Smooth muscle cell (in vitro differentiated cells): ENCODE data around the gene MCM5. TPM values are rescaled to one million over a fixed set of nuclear protein-coding genes. Genes with fewer than 3 reads are reported as not detected.

Experiments used
- DNase-seq: peaks from one replicate; lab custom pipeline; 2025; ENCODE audit not compliant: unreplicated experiment; lab: John Stamatoyannopoulos, UW
- H2AFZ ChIP-seq: fragments of 200-600 bp; sonication (generic); 2 replicates; pipeline ENCODE4 v1.6.0; 2016; ENCODE audit warnings: antibody characterized with exemption, low read depth, mild to moderate bottlenecking
- H3F3A ChIP-seq: fragments of 200-600 bp; sonication (generic); 2 replicates; pipeline ENCODE4 v1.6.0; 2017; ENCODE audit warnings: antibody characterized with exemption, low read depth
- H3K27ac ChIP-seq: fragments of 200-600 bp; sonication (generic); 2 replicates; pipeline ENCODE4 v1.5.1; 2016; ENCODE audit warnings: low read depth, mild to moderate bottlenecking
- H3K27me3 ChIP-seq: fragments of 200-600 bp; sonication (generic); 2 replicates; pipeline ENCODE4 v1.6.1; 2016; ENCODE audit warnings: low read depth, mild to moderate bottlenecking
- H3K36me3 ChIP-seq: fragments of 200-600 bp; sonication (generic); 2 replicates; pipeline ENCODE4 v1.5.1; 2016; ENCODE audit warnings: low read depth
- H3K4me1 ChIP-seq: fragments of 200-600 bp; sonication (generic); 2 replicates; pipeline ENCODE4 v1.5.1; 2016; ENCODE audit warnings: low read depth
- H3K4me2 ChIP-seq: fragments of 200-600 bp; sonication (generic); 2 replicates; pipeline ENCODE4 v1.6.0; 2016; ENCODE audit warnings: mild to moderate bottlenecking
- H3K4me3 ChIP-seq: fragments of 200-600 bp; sonication (generic); 2 replicates; pipeline ENCODE4 v1.5.1; 2016; ENCODE audit warnings: mild to moderate bottlenecking
- H3K79me2 ChIP-seq: fragments of 200-600 bp; sonication (generic); 2 replicates; pipeline ENCODE4 v1.6.0; 2016; ENCODE audit warnings: low read depth, mild to moderate bottlenecking
- H3K9ac ChIP-seq: fragments of 200-600 bp; sonication (generic); 2 replicates; pipeline ENCODE4 v1.6.0; 2016; ENCODE audit warnings: low read depth
- H3K9me3 ChIP-seq: fragments of 200-600 bp; sonication (generic); replicated peaks from 2 replicates; pipeline ENCODE4 v1.5.1; 2016; ENCODE audit warnings: low read depth
- H4K20me1 ChIP-seq: fragments of 200-600 bp; sonication (generic); 2 replicates; pipeline ENCODE4 v1.6.0; 2016; ENCODE audit warnings: low read depth
- WGBS: methylation state at CpG from one replicate; pipeline ENCODE4 v1.1.7; 2016; ENCODE audit warnings: low lambda C conversion rate; 5-methylcytosine and 5-hydroxymethylcytosine counted together
- polyA plus RNA-seq: library from polyadenylated mRNA; unstranded; fragments of >200 nt; fragmentation: Nextera tagmentation; extraction: Ambion mirVana; gene quantifications from 2 replicates; pipeline ENCODE4 v1.2.1, GENCODE V29; 2016
- total RNA-seq: library from RNA; depleted of rRNA; stranded (reverse); fragments of >200 nt; gene quantifications from 2 replicates; pipeline ENCODE4 v1.2.3, GENCODE V29; 2014
- TF ChIP-seq, protein P1 (sequence below): fragments of 200-600 bp; sonication (generic); IDR thresholded peaks from 2 replicates; pipeline ENCODE4 v1.5.1; 2017; ENCODE audit warnings: borderline replicate concordance, mild to moderate bottlenecking, antibody characterized with exemption; ENCODE audit not compliant: insufficient read depth, poor library complexity, severe bottlenecking

The MCM5 gene
- total and polyA plus RNA-seq, 2 experiments from 2014 or later: 28.7 to 31.9 TPM

GRCh38 chr22:35449829-35450689, 50.1 kb downstream of the MCM5 start:
- no peaks in the 10 kb centered on the region for H3K36me3 ChIP-seq
- H3K27me3 ChIP-seq: peaks cover 5% of the 10 kb centered on the region
- no peaks in the 10 kb centered on the region for H3K9me3 ChIP-seq
- no peaks in the 10 kb centered on the region for H4K20me1 ChIP-seq
- 95% methylated on average over 16 of the region's 17 CpGs for WGBS
- H3K4me1 ChIP-seq: no peaks in the 10 kb centered on the region
- no peak overlapping the region for H3K27ac ChIP-seq
- no peak overlapping the region for H2AFZ ChIP-seq
- no peaks in the 10 kb centered on the region for H3F3A ChIP-seq
- H3K9ac ChIP-seq: no peak overlapping the region
- no peak overlapping the region for H3K4me2 ChIP-seq
- no peak overlapping the region for H3K4me3 ChIP-seq
- DNase-seq: no peak
- H3K79me2 ChIP-seq: no peaks in the 10 kb centered on the region
- TF ChIP-seq, protein P1, sequence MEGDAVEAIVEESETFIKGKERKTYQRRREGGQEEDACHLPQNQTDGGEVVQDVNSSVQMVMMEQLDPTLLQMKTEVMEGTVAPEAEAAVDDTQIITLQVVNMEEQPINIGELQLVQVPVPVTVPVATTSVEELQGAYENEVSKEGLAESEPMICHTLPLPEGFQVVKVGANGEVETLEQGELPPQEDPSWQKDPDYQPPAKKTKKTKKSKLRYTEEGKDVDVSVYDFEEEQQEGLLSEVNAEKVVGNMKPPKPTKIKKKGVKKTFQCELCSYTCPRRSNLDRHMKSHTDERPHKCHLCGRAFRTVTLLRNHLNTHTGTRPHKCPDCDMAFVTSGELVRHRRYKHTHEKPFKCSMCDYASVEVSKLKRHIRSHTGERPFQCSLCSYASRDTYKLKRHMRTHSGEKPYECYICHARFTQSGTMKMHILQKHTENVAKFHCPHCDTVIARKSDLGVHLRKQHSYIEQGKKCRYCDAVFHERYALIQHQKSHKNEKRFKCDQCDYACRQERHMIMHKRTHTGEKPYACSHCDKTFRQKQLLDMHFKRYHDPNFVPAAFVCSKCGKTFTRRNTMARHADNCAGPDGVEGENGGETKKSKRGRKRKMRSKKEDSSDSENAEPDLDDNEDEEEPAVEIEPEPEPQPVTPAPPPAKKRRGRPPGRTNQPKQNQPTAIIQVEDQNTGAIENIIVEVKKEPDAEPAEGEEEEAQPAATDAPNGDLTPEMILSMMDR: no peak

DNA sequence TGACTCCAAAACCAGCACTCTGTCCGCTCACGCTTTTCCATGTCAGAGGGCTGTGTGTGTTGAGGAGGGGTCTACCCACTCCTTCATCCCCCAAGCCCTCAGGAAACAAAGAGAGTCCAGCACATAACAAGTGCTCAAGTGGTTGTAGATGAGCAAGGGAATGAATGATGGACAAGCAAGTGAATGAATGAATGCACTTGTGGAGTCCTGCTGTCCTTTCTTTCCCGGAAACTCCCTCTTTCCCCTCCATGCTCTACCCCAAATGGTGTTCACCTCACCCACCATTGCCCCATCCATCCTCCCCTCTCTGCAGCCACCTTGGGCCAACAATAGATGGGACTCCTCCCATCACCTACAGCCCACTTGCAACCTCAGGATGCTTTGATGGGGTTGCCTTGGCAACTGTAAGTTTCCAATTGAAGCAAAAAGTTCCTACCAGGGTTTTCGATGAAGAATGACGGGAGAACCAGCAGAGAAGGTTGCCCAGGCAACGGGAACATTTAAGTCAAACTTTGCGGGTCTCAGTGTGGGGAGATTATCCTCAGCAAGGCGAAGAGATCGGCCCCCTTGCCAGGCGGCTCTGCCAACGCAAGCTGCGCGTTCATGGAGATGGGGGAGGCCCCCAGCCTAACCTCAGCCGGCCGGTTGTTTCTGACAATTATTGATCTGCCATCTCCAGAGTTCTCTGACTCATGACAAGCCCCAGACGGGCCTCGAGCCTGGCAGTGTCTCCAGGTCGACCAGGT, 51.1 kb downstream of the MCM5 start:
- Histone ChIP-seq H3K4me3 (no peak overlapping the region), H2AFZ (no peak overlapping the region), H4K20me1 (no peaks in the 10 kb centered on the region), H3K36me3 (no peaks in the 10 kb centered on the region), H3K27ac (no peak overlapping the region), H3K79me2 (no peaks in the 10 kb centered on the region), H3K27me3 (peaks cover 5% of the 10 kb centered on the region), H3K9ac (no peak overlapping the region), H3K4me2 (no peak overlapping the region), H3K4me1 (no peaks in the 10 kb centered on the region), H3K9me3 (no peaks in the 10 kb centered on the region), H3F3A (no peaks in the 10 kb centered on the region)
- DNase-seq: no peak
- TF ChIP-seq, protein P1: no peak
- 86% methylated on average over 18 of the region's 18 CpGs for WGBS

GRCh38 chr22:35451592-35451991, 51.7 kb downstream of the MCM5 start:
- no peak overlapping the region for H3K4me3 ChIP-seq
- H3K9me3 ChIP-seq: no peaks in the 10 kb centered on the region
- DNase-seq: no peak
- no peaks in the 10 kb centered on the region for H3K4me1 ChIP-seq
- no peak overlapping the region for H3K27ac ChIP-seq
- 85% methylated on average over 7 of the region's 7 CpGs for WGBS
- H2AFZ ChIP-seq: no peak overlapping the region
- no peaks in the 10 kb centered on the region for H3F3A ChIP-seq
- H3K36me3 ChIP-seq: no peaks in the 10 kb centered on the region
- TF ChIP-seq, protein P1: no peak
- no peaks in the 10 kb centered on the region for H4K20me1 ChIP-seq
- H3K79me2 ChIP-seq: no peaks in the 10 kb centered on the region
- H3K9ac ChIP-seq: no peak overlapping the region
- H3K27me3 ChIP-seq: peaks cover 5% of the 10 kb centered on the region
- H3K4me2 ChIP-seq: no peak overlapping the region
